Measurements from ENCODE around the gene PDE10A.

PDE10A gene

GRCh38 chr6:165630544-165630953 lies 32.5 kb downstream of the PDE10A start:
- TF ChIP-seq, protein P1, sequence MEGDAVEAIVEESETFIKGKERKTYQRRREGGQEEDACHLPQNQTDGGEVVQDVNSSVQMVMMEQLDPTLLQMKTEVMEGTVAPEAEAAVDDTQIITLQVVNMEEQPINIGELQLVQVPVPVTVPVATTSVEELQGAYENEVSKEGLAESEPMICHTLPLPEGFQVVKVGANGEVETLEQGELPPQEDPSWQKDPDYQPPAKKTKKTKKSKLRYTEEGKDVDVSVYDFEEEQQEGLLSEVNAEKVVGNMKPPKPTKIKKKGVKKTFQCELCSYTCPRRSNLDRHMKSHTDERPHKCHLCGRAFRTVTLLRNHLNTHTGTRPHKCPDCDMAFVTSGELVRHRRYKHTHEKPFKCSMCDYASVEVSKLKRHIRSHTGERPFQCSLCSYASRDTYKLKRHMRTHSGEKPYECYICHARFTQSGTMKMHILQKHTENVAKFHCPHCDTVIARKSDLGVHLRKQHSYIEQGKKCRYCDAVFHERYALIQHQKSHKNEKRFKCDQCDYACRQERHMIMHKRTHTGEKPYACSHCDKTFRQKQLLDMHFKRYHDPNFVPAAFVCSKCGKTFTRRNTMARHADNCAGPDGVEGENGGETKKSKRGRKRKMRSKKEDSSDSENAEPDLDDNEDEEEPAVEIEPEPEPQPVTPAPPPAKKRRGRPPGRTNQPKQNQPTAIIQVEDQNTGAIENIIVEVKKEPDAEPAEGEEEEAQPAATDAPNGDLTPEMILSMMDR (IDR thresholded peaks at IDR 0.05), result no peak

DNA sequence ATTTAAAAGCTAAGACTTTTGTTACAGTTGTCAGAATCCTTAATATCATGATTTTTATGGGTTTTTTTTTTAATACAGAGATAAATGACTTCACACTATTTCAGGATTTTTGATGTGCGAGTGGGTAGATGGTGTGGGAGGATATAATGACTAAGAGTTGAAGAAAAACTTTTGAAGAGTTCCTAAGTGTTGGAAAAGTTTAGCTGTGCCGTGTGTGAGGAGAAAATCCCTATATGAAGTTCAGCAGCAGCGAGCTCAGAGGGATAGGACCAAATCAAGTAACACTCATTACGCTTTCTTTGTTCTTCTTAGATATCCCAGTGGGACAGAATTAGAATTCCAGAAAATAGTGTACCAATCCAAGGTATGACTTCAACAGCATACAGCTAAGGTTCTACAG lies 34.1 kb downstream of the PDE10A start:
- TF ChIP-seq, protein P1 (IDR thresholded peaks at IDR 0.05), result no peak

DNA sequence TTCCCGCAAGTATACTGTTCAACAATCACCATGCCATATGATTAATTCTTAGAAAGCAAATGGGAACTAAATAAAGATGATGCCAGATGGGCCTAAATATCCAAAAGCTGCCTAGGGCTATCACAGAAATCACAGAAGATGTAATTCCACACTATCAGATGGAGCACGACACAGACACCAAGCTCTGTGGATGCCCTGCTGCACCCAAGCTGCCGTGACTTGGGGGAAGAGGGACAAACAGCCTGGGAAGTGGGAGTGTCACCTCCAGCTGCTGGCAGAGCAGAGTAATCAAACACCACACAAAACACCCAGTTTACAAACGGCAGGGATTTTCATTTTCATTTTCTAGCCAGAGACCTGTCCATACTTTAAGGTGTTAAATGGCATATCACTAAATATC lies 35.7 kb downstream of the PDE10A start:
- TF ChIP-seq, protein P1 (IDR thresholded peaks at IDR 0.05), result no peak

DNA sequence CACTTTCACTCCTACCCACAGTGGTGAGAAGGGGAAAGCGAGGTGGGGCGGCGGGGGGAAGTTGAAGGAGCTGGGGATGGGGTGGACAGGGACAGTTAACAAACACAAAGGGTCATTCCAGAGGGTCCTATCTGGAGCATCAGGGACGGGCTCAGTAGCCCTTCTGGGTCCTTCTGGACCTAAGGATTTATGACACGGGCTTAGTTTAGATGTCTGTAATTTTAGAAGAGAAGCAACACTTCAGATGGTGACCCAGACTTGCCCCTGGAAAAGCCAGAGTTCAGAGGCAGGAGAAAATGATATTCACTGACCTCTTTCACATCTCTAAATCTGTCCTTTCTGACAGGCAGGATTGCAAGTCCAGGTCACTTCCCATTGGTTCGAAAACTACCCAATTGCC lies 36.3 kb downstream of the PDE10A start:
- TF ChIP-seq, protein P1 (IDR thresholded peaks at IDR 0.05), result no peak

DNA sequence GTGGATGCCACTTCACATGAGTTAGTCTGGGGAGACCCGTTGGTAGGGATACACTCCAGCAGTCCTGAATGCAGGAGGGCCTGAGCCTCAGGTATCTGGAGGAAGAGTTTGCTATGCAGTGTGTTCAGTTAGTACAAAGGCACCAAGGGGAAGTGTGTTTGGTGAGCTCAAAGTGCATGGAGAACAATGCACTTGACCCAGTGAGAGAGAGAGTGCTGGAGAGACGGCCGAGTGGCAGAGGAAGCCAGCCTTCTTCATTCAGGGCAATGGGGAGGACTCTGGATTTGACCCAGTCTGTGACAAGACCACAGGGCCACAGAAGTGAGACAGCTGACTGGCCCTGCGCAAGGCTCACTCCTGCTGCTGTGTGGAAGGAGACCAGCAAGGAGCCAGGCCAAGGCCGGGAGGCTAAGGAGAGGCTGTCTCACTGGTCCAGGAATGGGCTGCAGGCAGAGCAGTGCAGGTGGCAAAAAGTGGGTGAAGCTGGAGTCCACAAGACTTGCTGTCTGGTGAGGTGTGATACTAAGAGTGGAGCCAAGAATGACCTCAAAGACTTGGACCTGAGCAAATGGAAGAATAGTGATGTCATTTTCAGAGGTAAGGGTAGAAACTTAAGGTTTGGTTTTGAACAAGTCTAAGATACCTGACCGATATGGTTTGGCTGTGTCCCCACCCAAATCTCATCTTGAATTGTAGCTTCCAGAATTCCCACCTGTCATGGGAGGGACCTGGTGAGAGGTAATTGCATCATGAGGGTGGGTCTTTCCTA lies 38.0 kb downstream of the PDE10A start:
- TF ChIP-seq, protein P1 (IDR thresholded peaks at IDR 0.05), result no peak

- TF ChIP-seq, protein P1 (IDR thresholded peaks at IDR 0.05), result no peak
Measured at GRCh38 chr6:165621940-165622339, 41.1 kb downstream of the PDE10A start.

DNA sequence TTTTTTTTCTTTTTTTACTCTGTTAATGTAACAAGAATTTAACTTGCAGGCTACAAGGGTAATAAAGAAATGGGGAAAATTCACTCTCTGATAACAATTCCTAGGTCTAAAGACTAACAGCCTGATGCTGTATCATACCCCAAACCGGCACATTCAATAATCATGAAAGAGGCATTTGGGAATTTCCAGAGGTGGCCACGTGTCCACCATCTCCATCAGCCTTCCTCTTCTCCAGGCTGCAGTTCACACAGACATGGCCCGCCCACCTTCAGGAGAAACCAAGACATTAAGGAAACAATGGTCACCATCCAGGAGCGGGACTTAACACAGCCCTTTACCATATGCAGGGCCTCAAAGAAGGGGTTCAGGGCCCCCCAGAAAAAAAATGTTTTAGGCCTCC lies 44.8 kb downstream of the PDE10A start:
- TF ChIP-seq, protein P1 (IDR thresholded peaks at IDR 0.05), result no peak

DNA sequence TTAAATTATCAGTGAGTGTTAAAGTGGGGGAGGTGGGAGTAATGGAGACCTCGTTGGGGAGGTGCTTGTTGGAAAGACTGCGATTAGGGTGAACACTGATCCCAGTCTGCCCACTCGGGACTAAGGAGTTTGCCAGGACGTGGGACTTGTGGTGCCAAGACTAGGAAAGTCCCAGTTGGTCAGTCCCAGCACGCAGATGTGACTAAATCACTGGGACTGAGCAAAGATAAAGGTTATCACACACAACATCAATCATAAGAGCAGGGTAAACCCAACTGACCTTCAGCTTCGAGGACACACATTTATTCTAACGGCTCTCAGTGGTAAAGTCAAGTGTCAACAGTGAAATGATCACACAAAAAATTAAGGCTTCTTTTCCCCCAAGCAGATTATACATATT lies 45.5 kb downstream of the PDE10A start:
- TF ChIP-seq, protein P1 (IDR thresholded peaks at IDR 0.05), result no peak
